DMS79 treated with DMSO at 0.1 percent for 48 hours (cell line): ENCODE results near the gene KCNK7.

Experiments used
- DNase-seq: peaks from one replicate; lab custom pipeline; 2025; lab: John Stamatoyannopoulos, UW

The KCNK7 gene

GRCh38 chr11:65586676-65587075 is 8.9 kb downstream of the KCNK7 start:
- DNase-seq: no peak

DNA sequence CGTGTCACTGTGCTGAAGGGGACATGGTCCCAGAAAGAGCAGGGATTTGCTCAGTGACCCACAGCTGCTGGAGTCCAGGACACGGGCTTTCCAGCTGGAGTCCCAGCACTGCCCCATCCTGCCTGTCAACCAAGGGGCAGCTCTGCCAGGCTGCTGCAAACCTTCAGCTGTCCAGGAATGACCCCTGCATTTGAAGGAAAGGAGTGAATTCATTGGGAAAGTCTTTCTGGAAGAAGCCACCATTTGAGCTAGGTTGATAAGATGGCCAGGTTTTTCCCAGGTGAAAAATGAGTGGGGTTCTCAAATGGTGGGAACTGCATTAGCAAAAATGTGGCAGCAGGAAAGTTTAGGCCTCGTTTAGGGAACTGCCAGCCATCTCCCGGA is 9.4 kb downstream of the KCNK7 start:
- no peak for DNase-seq

GRCh38 chr11:65585396-65586246 is 10.0 kb downstream of the KCNK7 start:
- peak; percentile 35 for DNase-seq

- DNase-seq: no peak
Observed at GRCh38 chr11:65584723-65585171, 10.9 kb downstream of the KCNK7 start.

DNA sequence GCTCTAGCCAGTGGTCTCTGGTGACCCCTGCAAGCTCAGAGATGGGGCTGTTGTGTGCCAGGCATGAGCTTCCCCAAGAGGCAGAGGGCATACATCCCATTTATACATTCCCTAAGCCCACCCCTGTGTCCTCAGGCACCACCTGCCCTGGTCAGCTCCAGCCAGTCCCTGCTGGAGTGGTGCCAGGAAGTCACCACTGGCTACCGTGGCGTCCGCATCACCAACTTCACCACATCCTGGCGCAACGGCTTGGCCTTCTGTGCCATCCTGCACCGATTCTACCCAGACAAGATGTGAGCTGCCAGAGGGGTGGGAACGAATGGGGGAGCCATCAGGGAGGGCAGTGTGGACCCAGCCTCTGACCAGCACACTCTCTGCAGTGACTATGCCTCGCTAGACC is 11.5 kb downstream of the KCNK7 start:
- no peak for DNase-seq

DNA sequence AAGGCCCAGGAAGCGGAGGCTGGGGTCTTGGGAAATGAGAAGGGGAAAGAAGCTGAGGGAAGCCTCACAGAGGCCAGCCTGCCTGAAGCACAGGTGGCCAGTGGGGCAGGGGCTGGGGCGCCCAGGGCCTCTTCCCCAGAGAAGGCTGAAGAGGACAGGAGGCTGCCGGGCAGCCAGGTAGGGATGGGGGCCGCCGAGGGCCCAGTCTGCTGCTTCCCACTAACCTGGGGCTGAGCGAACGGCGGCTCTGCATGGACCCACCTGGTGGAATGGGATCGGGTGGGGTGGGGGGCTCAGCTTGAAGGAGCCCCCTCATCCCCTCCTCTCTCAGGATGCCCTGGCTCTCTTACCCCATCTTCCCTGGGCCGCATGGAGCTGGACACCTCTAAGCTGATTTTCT is 12.0 kb downstream of the KCNK7 start:
- DNase-seq: no peak

DNA sequence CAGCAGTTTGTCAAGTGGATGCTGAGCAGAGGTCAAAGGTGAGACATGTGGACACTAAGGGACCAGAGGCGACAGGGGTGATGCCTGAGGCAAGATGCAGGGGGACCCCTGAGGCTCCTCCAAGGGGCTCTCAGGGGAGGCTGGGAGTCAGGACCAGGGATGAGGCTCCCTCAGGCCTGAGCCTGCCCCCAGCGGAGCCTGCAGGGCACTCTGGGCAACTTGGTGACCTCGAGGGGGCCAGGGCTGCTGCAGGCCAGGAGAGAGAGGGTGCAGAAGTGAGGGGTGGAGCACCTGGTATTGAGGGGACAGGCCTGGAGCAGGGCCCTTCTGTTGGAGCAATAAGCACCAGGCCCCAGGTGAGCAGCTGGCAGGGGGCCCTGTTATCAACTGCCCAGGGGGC is 13.7 kb downstream of the KCNK7 start:
- DNase-seq: no peak

- no peak for DNase-seq
Observed at GRCh38 chr11:65580756-65581155, 14.8 kb downstream of the KCNK7 start.

DNA sequence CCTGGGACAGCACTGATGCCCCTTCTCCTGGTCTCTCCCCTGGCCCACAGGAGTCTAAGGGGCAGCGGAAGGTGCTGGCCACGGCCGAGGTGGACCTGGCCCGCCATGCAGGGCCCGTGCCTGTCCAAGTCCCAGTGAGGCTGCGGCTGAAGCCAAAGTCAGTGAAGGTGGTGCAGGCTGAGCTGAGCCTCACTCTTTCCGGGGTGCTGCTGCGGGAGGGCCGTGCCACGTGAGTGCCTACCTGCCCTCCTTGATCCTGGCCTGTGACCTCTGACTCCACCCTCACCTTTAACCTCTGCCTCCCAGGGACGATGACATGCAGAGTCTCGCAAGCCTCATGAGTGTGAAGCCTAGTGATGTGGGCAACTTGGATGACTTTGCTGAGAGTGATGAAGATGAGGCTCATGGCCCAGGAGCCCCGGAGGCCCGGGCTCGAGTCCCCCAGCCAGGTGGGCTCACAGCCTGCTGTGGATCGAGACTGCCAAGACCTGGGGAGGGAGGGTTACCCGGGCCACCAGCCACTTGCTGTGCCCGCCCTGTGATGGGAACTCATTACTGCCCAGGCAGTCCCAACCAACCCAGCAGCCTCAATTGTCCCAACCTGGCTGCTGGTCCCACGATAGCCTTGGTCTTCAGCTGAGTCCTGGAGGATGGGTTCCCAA is 15.4 kb downstream of the KCNK7 start:
- DNase-seq: no peak

DNA sequence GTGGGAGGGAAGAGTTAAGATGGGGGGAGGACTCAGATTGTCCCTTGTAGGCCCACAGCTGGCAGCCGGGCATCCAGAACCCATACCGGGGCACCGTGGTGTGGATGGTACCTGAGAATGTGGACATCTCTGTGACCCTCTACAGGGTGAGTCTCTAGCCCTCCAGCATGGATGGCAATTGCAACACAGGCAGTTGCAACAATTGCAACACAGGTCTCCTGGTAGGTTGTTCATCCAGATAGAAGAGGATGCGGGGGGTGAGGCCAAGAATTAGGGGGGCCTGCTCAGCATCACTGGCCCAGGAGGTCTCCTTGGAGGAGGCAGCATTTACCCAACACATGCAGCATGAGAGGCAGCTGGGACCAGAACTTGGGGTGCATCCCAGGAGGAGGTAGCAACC is 16.3 kb downstream of the KCNK7 start:
- DNase-seq: no peak

DNA sequence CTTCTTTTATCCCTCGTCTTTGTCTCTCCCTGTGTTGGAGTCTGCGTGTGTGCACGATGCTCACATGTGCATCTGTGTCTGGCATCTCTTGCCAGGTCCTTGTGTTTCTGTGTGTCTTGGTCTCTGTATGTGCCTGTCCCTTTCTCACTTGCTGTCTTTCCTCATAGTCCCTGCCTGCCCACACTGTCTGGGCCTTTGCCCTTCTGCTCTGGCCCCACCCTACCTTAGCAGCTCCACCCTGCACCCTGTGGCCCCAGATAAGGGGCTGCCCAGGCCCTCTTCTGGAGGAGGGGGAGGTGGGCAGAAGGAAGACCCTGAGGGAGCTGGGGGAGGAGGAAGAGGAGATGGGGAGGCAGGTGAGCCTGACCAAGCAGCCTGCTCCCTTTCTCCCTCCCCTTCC is 16.9 kb downstream of the KCNK7 start:
- DNase-seq: no peak

DNA sequence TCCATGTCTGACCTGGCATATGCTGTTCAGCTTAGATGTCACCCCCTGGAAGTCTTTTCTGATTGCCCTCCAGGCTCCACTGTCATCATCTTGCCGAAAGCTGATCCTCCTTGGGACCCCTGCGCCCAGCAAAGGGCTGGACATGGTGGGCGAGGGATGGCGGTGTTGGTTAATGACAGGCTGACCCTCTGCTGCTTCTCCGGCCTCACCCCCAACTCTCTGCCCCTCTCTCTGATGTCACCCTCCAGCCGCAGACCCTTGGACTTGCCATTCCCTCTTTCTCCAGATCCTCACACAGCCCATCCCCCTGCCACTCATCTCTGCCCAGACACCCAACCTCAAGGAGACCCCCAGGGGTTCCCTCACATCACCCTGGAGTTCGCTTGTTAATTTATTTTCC is 17.5 kb downstream of the KCNK7 start:
- DNase-seq: no peak

DNA sequence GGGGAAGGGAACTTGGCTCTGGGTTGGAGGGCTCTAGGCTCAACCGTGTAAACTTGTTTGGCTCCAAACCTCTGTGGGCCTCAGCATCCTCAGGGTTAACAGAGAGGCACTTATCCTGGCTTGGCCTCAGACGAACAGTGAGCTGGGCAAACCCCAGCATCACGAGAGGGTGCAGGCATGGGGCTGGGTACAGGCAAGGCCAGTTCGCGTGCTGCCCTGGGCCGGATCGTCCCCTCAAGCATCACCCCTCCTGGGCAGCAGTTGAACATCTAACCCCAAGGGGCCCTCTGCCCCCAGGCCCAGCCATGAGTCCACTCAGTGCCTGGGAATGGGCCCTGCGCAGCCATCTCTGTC is 17.9 kb downstream of the KCNK7 start:
- no peak for DNase-seq

GRCh38 chr11:65576867-65577755 is 18.5 kb downstream of the KCNK7 start:
- no peak for DNase-seq

GRCh38 chr11:65576232-65576866 is 19.3 kb downstream of the KCNK7 start:
- no peak for DNase-seq

DNA sequence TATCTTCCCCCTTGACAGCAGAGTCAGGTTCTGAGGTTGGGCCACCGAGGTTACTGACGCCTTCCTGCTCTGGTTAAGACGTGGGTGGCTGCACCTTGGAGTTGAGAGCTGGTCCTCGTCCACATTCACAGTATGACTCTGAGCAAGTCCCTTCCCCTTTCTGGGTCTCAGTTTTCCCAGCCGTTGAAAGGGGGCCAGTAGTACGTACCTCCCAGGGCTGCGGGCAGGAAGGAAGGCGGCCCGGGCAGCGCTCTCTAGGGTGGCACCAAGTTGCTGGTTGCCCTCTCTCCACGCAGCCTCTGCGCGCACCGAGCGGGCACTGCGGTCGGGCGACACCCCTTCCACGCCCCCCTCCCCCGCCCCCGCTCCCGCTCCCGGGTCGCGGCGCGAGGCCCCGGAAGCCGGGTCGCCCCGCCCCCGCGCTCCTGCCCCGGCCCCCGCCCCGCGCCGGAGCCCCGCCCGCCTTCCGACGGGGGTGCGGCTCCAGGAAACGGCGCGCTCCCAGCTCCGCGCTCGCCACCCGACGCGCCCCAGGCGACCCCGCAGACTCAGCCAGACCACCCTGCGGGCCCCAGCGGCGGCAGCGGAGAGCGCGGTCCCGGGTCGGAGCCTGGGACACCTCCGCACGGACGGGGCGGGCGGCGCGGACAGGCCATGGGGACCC is 19.9 kb downstream of the KCNK7 start, which contains the start of gene EHBP1L1:
EHBP1L1 (plus strand) TSS at position 486 of the 664 bp plus-strand sequence. CDS start 250 bp downstream, outside the sequence.
- no peak for DNase-seq

DNA sequence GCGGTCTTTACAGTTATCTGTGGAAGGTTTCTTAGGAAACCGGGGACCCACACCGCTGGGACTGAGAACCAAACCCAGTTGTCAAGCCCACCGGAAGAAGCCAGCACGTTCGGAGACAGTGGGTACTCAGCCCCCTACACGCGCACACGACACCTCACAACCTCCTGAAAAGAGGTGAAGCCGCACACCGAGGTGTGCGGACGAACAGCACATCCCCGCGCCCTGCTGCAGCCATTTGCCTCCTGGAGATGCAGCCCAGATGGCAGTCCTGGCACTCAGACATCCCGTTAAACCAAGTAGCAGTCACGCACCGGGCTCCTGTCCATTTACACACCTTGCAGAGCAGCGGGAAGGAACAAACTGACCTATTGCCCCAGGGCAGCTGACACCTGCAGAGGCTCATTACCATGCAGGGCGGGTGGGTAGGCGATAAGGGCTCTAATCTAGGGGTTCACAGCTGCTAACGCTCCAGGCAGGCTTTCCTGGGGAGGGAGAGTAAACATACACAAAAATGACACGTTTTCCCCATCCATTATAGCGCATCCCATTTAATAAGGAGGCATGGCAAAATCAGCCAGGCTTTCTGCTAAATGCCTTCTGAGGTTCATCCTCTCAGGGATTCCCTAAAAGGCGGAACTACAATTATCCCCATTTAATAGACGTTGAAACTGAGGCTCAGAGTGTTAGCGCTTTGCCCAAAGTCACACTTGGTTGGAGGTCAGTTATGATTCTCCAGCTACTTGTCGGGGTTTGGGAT is 20.6 kb downstream of the KCNK7 start:
- no peak for DNase-seq

DNA sequence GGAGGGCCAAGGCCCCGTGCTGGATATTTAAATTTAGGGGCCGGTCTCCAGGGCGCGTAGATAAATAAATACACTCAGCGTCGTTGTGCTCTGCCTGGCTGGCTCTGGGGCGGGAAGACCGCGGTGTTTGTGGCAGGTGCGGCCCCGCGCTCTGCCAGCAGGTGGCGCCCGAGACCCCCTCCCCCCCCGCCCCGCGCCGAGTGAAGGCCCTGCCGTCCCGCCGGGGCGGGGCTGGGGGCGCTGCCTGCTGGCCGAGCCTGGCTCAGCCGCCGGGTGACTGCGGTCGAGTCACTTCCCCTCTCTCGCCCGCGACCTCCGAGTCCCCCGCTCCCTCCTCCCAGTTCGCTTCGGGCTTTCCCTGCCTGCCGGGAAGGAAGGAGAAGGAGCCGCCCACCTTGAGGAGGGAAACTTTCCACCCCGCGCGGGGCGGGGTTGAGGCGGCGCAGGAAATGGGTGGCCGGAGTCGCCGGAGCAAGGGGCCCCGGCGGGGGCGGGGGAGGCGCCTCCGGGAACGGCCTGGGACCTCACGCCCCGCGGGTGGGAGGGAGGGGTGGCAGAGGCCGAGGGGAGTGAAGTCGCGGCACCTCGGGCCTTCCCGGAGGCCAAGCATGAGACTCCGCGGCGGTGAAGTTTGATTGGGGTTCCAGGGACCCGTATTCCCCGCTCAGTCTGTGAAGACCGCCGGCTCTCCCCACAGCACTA is 21.3 kb downstream of the KCNK7 start:
- peak; percentile 62 for DNase-seq

GRCh38 chr11:65573391-65574079 is 22.1 kb downstream of the KCNK7 start:
- no peak for DNase-seq
